ENCODE data around the gene FIG4.

DNA sequence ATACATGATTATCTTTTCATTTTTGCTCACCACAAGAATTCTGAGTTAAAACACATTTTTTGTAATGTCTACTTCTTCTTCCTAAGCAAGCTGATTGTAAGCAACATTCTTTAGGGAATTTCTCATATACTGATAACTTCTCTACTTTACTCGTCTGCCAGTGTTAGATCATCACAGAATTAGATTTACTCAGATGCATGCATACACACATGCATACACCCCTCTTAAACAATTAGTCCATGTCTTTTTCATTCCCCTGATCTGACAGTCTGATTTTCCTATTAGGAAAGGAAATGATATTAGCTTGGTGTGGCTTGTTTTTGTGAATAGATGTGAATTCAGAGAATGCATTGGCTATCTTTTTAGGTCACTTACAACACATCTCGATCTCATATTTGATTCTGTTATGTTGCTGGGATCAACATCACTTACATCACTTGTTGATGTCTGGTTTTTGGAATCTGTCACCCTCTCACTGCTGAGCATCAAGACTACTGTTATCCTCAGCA is 91.4 kb downstream of the FIG4 start:
- TF ChIP-seq, protein P1, sequence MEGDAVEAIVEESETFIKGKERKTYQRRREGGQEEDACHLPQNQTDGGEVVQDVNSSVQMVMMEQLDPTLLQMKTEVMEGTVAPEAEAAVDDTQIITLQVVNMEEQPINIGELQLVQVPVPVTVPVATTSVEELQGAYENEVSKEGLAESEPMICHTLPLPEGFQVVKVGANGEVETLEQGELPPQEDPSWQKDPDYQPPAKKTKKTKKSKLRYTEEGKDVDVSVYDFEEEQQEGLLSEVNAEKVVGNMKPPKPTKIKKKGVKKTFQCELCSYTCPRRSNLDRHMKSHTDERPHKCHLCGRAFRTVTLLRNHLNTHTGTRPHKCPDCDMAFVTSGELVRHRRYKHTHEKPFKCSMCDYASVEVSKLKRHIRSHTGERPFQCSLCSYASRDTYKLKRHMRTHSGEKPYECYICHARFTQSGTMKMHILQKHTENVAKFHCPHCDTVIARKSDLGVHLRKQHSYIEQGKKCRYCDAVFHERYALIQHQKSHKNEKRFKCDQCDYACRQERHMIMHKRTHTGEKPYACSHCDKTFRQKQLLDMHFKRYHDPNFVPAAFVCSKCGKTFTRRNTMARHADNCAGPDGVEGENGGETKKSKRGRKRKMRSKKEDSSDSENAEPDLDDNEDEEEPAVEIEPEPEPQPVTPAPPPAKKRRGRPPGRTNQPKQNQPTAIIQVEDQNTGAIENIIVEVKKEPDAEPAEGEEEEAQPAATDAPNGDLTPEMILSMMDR (IDR thresholded peaks at IDR 0.05; ENCODE audit: low read depth, low read length, poor library complexity, severe bottlenecking) = no peak
- no peak for TF ChIP-seq EZH2phosphoT487 (IDR thresholded peaks at IDR 0.05; ENCODE audit: borderline replicate concordance, low read length)
